GM12801 (cell line): Measurements from ENCODE around the gene CACNB4.

Experiments
- TF ChIP-seq, protein P1 (sequence below): IDR thresholded peaks from one replicate; pipeline ENCODE4 v1.5.1; 2011; ENCODE audit warnings: control low read depth; ENCODE audit not compliant: insufficient read length; ENCODE audit errors: extremely low read depth

Gene CACNB4

GRCh38 chr2:151971301-151972051, 127.4 kb downstream of the CACNB4 start:
- TF ChIP-seq, protein P1, sequence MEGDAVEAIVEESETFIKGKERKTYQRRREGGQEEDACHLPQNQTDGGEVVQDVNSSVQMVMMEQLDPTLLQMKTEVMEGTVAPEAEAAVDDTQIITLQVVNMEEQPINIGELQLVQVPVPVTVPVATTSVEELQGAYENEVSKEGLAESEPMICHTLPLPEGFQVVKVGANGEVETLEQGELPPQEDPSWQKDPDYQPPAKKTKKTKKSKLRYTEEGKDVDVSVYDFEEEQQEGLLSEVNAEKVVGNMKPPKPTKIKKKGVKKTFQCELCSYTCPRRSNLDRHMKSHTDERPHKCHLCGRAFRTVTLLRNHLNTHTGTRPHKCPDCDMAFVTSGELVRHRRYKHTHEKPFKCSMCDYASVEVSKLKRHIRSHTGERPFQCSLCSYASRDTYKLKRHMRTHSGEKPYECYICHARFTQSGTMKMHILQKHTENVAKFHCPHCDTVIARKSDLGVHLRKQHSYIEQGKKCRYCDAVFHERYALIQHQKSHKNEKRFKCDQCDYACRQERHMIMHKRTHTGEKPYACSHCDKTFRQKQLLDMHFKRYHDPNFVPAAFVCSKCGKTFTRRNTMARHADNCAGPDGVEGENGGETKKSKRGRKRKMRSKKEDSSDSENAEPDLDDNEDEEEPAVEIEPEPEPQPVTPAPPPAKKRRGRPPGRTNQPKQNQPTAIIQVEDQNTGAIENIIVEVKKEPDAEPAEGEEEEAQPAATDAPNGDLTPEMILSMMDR: no peak

DNA sequence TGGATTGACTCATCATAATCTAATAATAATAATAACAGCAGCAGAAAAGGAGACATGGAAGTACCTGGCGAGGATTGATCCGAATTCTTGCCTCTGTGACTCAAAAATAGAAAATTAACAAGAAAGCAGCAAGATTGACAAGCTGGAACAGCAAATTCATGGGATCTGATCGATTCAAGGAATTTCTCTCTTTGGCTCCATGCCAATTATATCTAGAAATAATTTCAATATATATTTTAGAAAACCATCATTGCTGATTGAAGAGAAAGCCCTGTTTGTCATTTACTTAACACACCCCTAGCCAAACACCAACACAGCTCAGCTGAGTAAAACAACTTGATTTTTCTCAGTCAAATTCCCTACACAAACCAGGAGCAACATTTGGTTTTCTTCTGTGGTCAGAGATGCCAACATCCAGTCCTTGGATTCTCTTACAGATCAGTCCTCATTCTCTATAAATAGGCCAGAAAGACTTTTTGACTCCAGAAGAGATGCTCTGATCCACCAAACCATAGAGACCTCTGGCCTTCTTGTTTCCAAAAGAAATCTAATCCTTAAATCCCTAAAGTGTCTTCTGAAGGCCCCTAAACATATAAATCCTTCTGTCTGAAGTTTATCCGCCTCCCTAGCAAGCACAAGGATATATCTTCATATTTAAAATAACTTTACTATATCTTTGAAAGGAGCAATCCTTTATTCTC, 129.9 kb downstream of the CACNB4 start:
- TF ChIP-seq, protein P1: no peak

GRCh38 chr2:151967829-151968722, 130.8 kb downstream of the CACNB4 start:
- TF ChIP-seq, protein P1: no peak

- TF ChIP-seq, protein P1: no peak
Observed at GRCh38 chr2:151965884-151966283, 133.0 kb downstream of the CACNB4 start.

GRCh38 chr2:151961558-151961957, 137.3 kb downstream of the CACNB4 start:
- TF ChIP-seq, protein P1: no peak

DNA sequence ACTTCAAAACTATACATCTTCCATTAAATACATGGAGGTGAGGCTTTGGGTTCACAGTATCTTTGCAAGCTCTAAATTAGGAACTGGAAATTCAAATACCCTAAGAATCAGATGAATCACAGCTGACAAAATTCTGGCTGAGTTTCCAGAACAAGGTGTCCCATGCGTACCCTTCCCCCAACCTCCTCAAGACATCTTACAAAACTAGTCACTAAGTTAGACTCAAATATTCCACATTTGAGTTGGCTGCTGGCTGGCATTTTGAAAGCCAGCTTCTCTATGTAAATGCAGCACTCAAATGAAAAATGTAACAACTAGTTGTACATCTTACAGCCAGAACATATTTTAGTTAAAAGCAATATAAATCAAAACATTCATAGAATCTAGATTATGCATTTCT, 139.6 kb downstream of the CACNB4 start:
- TF ChIP-seq, protein P1: no peak

GRCh38 chr2:151953467-151953866, 145.4 kb downstream of the CACNB4 start:
- TF ChIP-seq, protein P1: no peak
